GM10248 (cell line): ENCODE measurements around the gene ZBTB11.

Source experiments
- CTCF ChIA-PET: fragments of 300-600 bp; sonication (Branson Sonifier 250); formaldehyde crosslinking; extraction: SDS; loops from one replicate; lab custom pipeline; 2021; ENCODE audit warnings: antibody characterized with exemption; lab: Yijun Ruan, JAX
- POLR2A ChIA-PET: fragments of 350-650 bp; sonication (Branson Sonifier 250); formaldehyde crosslinking; extraction: SDS; loops from one replicate; lab custom pipeline; 2020; ENCODE audit warnings: antibody characterized with exemption; lab: Yijun Ruan, JAX
- DNase-seq: peaks from one replicate; pipeline ENCODE4 v3.0.0; 2012; ENCODE audit errors: extremely low spot score
- CTCF ChIP-seq: IDR thresholded peaks from 2 replicates; pipeline ENCODE4 v1.5.1; 2012; ENCODE audit warnings: mild to moderate bottlenecking, low read depth; ENCODE audit errors: extremely low read depth, missing control alignments, control extremely low read depth

ZBTB11 gene

GRCh38 chr3:101676765-101677435 is at the start of gene ZBTB11:
TSS of gene ZBTB11 (minus strand) at chr3:101677132. CDS start at chr3:101676914, 218 bp downstream.
- peak; percentile 43 for TF ChIP-seq CTCF
- DNase-seq: peak; percentile 96
- POLR2A ChIA-PET: interaction anchor here (0.6 to 3.6 kb wide), 8 partner anchors 8 to 184 kb away, joined by 3 to 22 read pairs (median 5); partner anchors contain the start of genes NFKBIZ, PCNP and RPL24
- CTCF ChIA-PET: interaction anchor here (1.1 to 6.9 kb wide), 7 partner anchors 8 to 103 kb away, joined by 3 to 44 read pairs (median 5); partner anchors contain the start of genes PCNP and RPL24

GRCh38 chr3:101725890-101726275 is 49.0 kb upstream of the ZBTB11 start:
- TF ChIP-seq CTCF: no peak

GRCh38 chr3:101725194-101725889 is 48.4 kb upstream of the ZBTB11 start:
- no peak for TF ChIP-seq CTCF
- DNase-seq: no peak
- ChIA-PET CTCF (interaction anchor here (0.9 to 1.8 kb wide), 5 partner anchors 10 to 152 kb away, joined by 3 to 8 read pairs (median 3); partner anchors contain the start of gene PCNP), POLR2A (interaction anchor here (0.8 to 1.4 kb wide), 3 partner anchors 14 to 124 kb away, joined by 3 to 7 read pairs (median 3); partner anchors contain the start of genes NFKBIZ and NXPE3)

More at GRCh38 chr3:101725890-101726275, 49.0 kb upstream of the ZBTB11 start:
- CTCF ChIA-PET: interaction anchor here (0.9 to 1.8 kb wide), 3 partner anchors 10 to 77 kb away, joined by 3 to 8 read pairs (median 3); no protein-coding TSS in a partner anchor
- no peak for DNase-seq
- POLR2A ChIA-PET: no interaction called here

- ChIA-PET POLR2A (interaction anchor here (0.5 to 1.4 kb wide), 7 partner anchors 15 to 129 kb away, joined by 3 to 7 read pairs (median 3); partner anchors contain the start of genes NFKBIZ, NXPE3 and RPL24), CTCF (interaction anchor here (0.8 to 1.8 kb wide), 8 partner anchors 8 to 151 kb away, joined by 3 to 8 read pairs (median 3); partner anchors contain the start of gene PCNP)
- peak; percentile 86 for DNase-seq
- TF ChIP-seq CTCF: no peak
These were observed 47.6 kb upstream of the ZBTB11 start, which contains the start of gene CEP97 for GRCh38 chr3:101724329-101725193. TSS of gene CEP97 (plus strand) at chr3:101724614. CDS start at chr3:101724677, 63 bp downstream.

- no peak for TF ChIP-seq CTCF
- DNase-seq: peak; percentile 73
- CTCF ChIA-PET: interaction anchor here (1.3 to 1.8 kb wide), 2 partner anchors 46 to 91 kb away, joined by 3 read pairs; no protein-coding TSS in a partner anchor
- POLR2A ChIA-PET: no interaction called here
These were observed 45.7 kb upstream of the ZBTB11 start for GRCh38 chr3:101722394-101723173.
